ENCODE measurements around the gene SHC1.

The SHC1 gene

DNA sequence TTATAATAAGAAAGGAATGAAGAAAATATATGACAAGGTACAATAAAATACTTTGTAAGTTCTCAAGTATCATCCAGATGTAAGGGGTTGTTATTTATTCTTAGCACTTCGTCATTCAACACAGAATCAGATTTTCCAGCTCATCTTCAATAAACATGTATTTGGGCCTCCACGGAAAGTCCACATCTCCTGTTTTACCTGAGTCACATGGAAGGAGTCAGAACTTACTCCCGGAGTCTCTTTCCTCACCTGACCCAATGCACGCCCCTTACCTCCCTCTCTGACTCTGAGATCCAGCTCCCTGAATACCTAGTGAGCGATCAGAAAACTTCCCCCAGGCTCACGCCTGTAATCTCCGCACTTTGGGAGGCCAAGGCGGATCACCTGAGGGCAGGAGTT, 32.6 kb downstream of the SHC1 start:
- no peak for DNase-seq (ENCODE audit: low read depth in 2 of 2)

DNA sequence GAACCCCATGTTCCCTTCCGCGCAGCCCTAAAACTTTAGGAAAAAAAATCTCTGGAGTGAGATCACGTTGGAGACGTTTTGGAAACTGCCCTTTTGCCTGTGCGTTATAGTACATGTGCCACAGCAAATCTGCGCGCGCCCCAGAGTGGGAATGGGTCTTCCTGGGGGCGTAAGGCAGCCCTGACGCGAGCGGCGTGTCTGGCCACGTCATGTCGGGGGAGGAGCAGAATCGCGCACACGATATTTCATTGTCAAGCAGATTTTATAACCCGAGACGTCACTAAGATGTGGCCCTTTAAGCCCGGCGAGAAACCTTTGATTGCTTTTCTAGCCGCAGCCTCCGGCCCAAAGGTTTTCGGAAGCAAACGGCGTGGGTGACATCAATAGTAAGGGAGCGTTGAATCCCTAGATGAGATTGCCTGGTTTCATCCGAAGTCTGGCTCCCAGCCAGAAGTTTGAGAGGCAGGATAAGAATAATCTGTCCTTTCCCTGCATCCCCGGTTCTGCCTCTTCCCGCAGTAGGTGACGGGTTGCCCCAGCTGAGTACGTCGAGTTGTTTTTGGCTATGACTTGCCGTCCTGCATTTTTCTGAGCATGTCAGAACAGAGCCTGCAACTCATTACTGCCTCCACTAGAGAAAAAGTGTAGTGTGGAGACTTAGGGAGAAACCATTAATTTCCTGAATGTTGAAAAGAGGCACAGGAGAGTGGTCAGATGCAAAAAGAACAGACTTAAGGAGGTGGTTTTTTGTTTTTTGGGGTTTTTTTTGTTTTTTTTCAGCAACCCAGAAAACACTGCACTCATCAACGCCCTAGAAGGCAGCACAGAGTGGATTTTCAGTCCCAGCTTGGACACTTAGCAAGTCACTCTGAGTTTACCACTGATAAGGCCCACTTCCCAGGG, 33.2 kb downstream of the SHC1 start:
- DNase-seq (ENCODE audit: low read depth in 2 of 2), result peak; percentile 74 to 80

DNA sequence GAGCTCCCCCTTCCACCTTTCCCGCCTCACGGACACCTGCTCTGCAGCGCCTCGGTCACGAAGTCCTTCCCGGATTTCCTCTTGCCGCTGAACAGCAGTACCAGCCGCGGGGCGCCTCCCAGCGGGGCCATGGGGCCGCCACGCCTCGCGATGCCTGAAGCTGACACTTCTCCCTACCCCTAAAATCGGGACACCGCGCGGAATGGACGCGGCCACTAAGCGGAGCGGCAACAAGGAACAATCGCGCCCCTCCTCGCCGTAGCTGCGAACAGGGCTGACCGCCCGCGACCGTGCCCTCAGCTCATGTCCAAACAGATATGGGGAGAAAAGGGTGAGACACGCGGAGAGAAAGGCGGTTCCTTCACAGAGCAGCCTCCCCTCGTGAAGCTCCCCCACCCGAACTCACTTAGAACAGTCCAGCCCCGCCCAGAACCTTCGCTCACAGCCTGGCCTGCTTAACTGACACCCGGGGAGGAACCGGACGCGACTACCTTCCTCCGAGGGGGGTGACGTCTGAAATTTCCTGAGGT, 33.9 kb downstream of the SHC1 start, which contains the start of gene PMVK:
Gene PMVK, minus strand, starts transcription at position 165 of the 530 bp plus-strand sequence. Its CDS starts 34 bp downstream, at position 131.
- peak; percentile 86 to 90 for DNase-seq (ENCODE audit: low read depth in 2 of 2)

GRCh38 chr1:154935749-154936554, 34.6 kb downstream of the SHC1 start:
- no peak for DNase-seq (ENCODE audit: low read depth in 2 of 2)

DNA sequence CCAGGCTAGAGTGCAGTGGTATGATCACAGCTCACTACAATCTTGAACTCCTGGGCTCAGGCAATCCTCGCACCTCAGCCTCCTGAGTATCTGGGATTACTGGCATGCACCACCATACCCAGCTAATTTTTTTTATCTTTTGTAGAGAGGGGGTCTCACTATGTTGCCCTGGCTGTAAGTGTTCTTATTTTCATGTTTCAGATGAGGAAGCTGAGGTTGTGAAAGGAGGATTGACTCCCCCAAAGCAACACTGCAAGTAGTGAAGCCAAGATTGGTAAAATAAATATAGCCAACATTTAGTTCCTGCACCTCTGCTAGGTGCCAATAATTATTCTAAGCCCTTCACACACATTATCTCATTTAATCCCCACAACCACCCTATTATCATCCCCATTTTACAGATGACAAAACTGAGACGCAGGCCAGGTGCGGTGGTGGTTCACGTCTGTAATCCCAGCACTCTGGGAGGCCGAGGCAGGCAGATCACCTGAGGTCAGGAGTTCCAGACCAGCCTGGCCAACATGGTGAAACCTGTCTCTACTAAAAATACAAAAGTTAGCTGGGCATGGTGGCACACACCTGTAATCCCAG, 36.1 kb downstream of the SHC1 start:
- no peak for DNase-seq (ENCODE audit: low read depth in 2 of 2)

GRCh38 chr1:154931940-154932487, 38.5 kb downstream of the SHC1 start:
- DNase-seq (ENCODE audit: low read depth in 2 of 2), result no peak

- no peak for DNase-seq (ENCODE audit: low read depth in 2 of 2)
Observed at GRCh38 chr1:154926201-154926600, 44.3 kb downstream of the SHC1 start.

DNA sequence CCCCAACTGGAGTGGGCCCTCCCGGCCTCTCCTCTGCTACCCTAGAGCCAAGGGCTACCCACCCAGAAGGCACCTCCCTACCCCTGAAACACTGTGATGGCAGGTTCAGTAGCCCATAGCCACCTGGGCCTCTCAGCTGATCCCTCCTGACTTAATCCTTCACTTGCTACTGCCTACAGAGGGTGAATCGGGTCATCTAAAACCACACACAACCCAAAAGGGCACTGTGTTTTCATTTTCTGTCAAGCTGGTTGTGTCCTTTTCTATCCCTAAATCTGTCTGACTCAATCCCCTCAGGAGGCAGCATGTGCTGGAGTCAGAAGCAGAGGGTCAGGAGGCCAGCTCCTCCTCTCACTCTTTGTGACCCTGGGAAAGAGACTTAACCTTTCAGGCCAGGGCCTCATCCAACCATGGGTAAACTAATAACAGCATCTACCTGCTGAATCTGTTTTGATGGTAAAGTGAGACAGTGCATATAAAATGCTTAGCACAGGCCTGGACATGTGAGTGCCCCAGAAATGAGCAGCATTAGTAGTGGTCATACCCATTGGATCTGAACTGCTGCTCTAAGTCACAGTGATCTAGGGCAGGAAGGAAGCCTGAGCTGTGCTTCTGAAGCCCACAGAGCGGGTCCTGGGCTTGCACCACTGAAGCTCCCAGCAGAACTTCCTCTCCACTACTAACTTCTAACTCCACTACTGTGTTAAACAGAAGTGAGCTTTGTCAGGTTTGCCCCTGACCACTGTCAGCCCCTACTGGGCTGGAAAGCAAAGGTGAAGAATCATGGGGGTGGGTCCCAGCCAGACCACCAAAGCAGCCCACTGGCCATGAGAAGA, 45.0 kb downstream of the SHC1 start:
- no peak for DNase-seq (ENCODE audit: low read depth in 2 of 2)

DNA sequence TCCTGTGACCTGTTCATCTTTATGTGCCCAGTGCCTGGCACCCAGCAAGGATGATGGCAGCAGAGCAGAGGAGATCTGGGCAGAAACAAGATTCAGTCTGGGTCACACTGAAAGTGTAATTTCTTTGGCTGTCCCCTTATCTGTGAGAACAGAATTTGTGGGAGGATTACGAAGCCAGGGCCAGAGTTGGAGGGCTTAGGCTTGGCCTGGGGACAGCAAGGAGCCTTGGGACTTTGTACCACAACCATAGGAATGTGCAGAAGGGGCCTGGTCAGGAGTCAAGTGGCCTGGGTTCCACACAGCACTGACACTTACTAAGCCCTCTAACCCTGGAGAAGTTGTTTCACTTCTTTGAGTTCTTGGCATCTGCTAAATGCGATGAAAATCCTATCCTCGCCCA, 46.9 kb downstream of the SHC1 start:
- DNase-seq (ENCODE audit: low read depth in 2 of 2), result no peak

- no peak for DNase-seq (ENCODE audit: low read depth in 2 of 2)
Observed at GRCh38 chr1:154913273-154913672, 57.3 kb downstream of the SHC1 start.

DNA sequence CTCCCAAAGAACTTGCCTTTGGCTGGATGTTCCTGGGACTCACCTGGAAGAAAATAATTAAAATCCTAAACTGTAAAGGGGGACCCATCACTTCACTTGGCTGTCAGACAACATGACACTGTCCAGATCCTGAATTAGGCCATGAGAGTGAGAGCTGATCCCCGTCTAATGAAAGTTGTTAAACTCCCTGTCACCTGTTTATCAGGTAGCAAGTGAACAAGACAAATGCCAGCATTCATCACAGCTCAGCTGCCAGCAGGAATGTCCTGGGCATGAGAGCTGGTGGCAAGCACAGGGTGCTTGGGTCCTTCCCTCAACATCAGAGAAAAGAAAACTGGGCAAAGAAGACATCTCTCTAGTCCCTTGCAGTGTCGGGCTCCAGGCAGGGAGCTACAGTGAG, 57.8 kb downstream of the SHC1 start:
- DNase-seq (ENCODE audit: low read depth in 2 of 2), result no peak

Data from stimulated activated CD8-positive, alpha-beta memory T cell treated with anti-CD3 and anti-CD28 coated beads, Interleukin-15, amount 100 ng/mL, for 48 hours (primary cell).